ENCODE measurements around the gene LBX2. TPM values are rescaled to one million over a fixed set of nuclear protein-coding genes. Genes with fewer than 3 reads are reported as not detected.
"Not testable (repeated sequence)": the region's sequence is repeated elsewhere in the genome, so short reads cannot be mapped to it uniquely, and the experiment has no call there.

The LBX2 gene
- total RNA-seq, 1 donor from 2014 or later, result not detected

DNA sequence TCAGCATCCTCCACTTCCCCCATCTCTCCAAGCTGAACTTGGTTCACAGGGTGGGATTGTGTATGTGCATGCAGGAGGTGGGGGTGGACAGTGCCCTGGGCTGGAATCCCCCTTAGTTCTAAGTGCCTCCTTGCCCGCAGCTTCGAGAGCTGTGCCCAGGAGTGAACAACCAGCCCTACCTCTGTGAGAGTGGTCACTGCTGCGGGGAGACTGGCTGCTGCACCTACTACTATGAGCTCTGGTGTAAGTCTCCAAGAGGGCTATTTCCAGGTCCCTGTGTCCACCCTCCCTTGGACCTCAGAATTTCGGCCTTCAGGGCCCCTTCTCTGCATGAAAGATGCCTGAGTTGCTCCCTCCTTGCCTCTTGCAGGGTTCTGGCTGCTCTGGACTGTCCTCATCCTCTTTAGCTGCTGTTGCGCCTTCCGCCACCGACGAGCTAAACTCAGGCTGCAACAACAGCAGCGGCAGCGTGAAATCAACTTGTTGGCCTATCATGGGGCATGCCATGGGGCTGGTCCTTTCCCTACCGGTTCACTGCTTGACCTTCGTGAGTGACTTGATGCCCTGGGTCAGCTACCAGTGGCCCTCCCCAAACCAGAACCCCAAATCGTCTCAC, 39.8 kb downstream of the LBX2 start:
- DNase-seq (ENCODE audit: low spot score in 2 of 2); FAIRE-seq: not testable (repeated sequence)

DNA sequence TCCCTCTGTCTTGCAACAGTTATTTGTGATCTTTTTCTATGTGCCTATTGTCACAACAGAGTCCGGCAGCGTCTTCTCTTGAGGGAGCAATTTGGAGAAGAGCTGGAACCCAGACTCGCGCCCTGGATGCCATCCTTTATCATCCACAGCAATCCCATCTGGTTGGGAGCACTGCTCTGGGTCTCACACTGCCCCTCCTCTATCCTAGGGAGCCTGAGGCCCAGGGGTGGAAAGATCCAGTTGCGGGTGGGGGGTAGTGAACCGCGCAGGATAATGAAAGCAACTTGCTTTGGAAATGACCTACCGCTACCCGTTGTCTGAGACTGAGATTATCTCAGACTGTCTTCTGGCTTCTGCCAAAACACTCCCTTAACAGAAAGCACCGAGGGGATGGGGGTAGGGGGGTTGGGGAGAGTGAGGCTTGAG, 40.5 kb downstream of the LBX2 start:
- DNase-seq (ENCODE audit: low spot score in 2 of 2), result no peak

GRCh38 chr2:74458132-74458937, 41.1 kb downstream of the LBX2 start, which contains the start of gene WBP1:
Gene WBP1 (plus strand): TSS chr2:74458438. CDS start chr2:74458603, 165 bp downstream.
- FAIRE-seq (peak; percentile 97), DNase-seq (ENCODE audit: low spot score in 2 of 2) (peak; percentile 94 to 96)

More for the DNA sequence above, 40.5 kb downstream of the LBX2 start:
- no peak for FAIRE-seq

GRCh38 chr2:74457549-74458131, 41.8 kb downstream of the LBX2 start:
- DNase-seq (ENCODE audit: low spot score in 2 of 2) (no peak), FAIRE-seq (no peak)

GRCh38 chr2:74457129-74457548, 42.3 kb downstream of the LBX2 start:
- DNase-seq (ENCODE audit: low spot score in 2 of 2) (no peak), FAIRE-seq (no peak)

GRCh38 chr2:74454654-74455511, 44.5 kb downstream of the LBX2 start, which contains the start of gene INO80B:
Gene INO80B (plus strand): TSS chr2:74455087. CDS start chr2:74455117, 30 bp downstream.
- peak; percentile 82 to 84 for DNase-seq (ENCODE audit: low spot score in 2 of 2)
- FAIRE-seq, result peak; percentile 30

DNA sequence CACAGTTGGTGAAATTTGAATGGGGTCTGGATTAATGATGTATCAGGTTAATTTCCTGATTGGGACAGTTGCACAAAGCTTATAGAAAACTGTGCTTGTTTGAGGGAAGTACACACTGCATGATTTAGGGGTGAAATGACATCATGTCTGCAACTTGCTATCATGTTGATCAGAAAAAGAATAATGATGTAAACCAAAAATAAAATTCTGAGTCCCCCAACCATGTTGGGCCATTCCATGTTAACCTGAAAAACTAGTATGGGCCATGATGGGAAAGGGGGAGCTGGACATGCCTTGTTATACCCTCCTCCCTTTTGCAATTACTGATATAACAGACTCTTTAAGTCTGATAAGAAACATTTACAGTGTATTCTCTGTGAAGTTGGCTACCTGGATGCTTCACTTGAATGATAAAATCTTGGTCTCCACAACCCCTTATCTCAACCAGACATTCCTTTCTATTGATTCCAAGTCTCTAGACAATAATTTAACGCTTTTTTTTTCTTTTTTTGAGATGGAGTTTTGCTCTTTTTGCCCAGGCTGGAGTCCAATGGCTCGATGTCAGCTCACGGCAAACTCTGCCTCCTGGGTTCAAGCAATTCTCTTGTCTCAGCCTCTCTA, 48.7 kb downstream of the LBX2 start:
- DNase-seq (ENCODE audit: low spot score in 2 of 2) (no peak), FAIRE-seq (no peak)

DNA sequence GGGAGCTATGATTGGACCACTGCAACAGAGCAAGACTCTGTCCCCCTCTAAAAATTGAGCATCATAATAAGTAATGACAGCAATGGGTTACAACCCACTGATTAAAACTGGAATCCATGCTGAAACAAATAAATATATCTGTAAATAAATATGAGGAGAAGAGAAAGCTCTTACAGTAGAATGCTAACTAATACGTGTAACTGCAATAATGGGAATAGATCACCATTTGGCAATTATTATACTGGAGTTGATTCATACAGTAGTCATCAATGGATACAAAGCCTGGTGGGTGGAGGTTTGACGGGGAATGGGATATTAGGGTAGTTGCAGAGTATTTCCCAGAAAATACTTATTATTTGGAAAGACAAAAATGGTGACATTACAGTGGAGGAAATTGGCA, 50.6 kb downstream of the LBX2 start:
- FAIRE-seq (no peak), DNase-seq (ENCODE audit: low spot score in 2 of 2) (no peak)

Other genes with a start within 250 kb of the LBX2 start
- gene SLC4A5, start 156.2 kb downstream of the LBX2 start, total RNA-seq, result 1.2 TPM
- 111 TPM for gene DCTN1, start 119.3 kb downstream of the LBX2 start, total RNA-seq
- 0.41 TPM for gene C2orf81, start 78.0 kb downstream of the LBX2 start, total RNA-seq
- 38.7 TPM for gene WDR54, start 77.9 kb downstream of the LBX2 start, total RNA-seq
- gene RTKN, start 57.7 kb downstream of the LBX2 start, total RNA-seq, result 2.9 TPM
- 9.8 TPM for gene INO80B, start 44.5 kb downstream of the LBX2 start, total RNA-seq
- gene WBP1, start 41.2 kb downstream of the LBX2 start, total RNA-seq, result 24.9 TPM
- 26.9 TPM for gene MOGS, start 34.2 kb downstream of the LBX2 start, total RNA-seq
- 14.3 TPM for gene MRPL53, start 26.9 kb downstream of the LBX2 start, total RNA-seq
- 33.0 TPM for gene CCDC142, start 16.6 kb downstream of the LBX2 start, total RNA-seq
- 7.7 TPM for gene TTC31, start 16.5 kb downstream of the LBX2 start, total RNA-seq
- gene PCGF1, start 8.1 kb upstream of the LBX2 start, total RNA-seq, result 8.2 TPM
- not detected for gene TLX2, start 14.8 kb upstream of the LBX2 start, total RNA-seq
- not detected for gene DQX1, start 26.6 kb upstream of the LBX2 start, total RNA-seq
- 42.0 TPM for gene AUP1, start 30.1 kb upstream of the LBX2 start, total RNA-seq
- gene HTRA2, start 30.3 kb upstream of the LBX2 start, total RNA-seq, result 54.2 TPM
- 14.3 TPM for gene LOXL3, start 54.3 kb upstream of the LBX2 start, total RNA-seq
- 3.7 TPM for gene DOK1, start 55.1 kb upstream of the LBX2 start, total RNA-seq
- 0.41 TPM for gene M1AP, start 148.7 kb upstream of the LBX2 start, total RNA-seq
- gene SEMA4F, start 154.6 kb upstream of the LBX2 start, total RNA-seq, result 14.7 TPM

Measured in frontal cortex (tissue), 4 donors.